ENCODE data around the gene PTS. TPM values are rescaled to one million over a fixed set of nuclear protein-coding genes. Genes with fewer than 3 reads are reported as not detected.

The PTS gene

GRCh38 chr11:112280268-112281126 is 54.3 kb downstream of the PTS start:
- Histone ChIP-seq H3K27ac (replicated peaks; ENCODE audit: low read length) (no peak overlapping the region), H3K4ac (ENCODE audit: low read length) (no peak overlapping the region), H3K27me3 (ENCODE audit: control insufficient read depth in 3 of 3, insufficient read depth in 3 of 3, low read depth in 1 of 3, low read length in 3 of 3) (no peaks in the 10 kb centered on the region)

GRCh38 chr11:112281726-112282125 is 55.5 kb downstream of the PTS start:
- no peak overlapping the region for H3K23ac ChIP-seq (ENCODE audit: low read depth, low read length, poor library complexity)
- H3K14ac ChIP-seq (ENCODE audit: low read length) = peak overlapping the region; percentile 32
- no peak for DNase-seq (ENCODE audit: low spot score)
- H3K18ac ChIP-seq (ENCODE audit: low read length) = no peak overlapping the region
- H3K9me3 ChIP-seq (replicated peaks in 1 of 2; ENCODE audit: control insufficient read depth in 2 of 2, insufficient read depth in 1 of 2, low read depth in 1 of 2, low read length in 2 of 2) = no peaks in the 10 kb centered on the region
- WGBS, 2 donors (ENCODE audit: extremely low coverage in 2 of 2, insufficient read length in 2 of 2, insufficient replicate concordance in 1 of 2) = no CpG with 5 or more reads among the region's 4 CpGs
- no peak overlapping the region for H2AFZ ChIP-seq (ENCODE audit: low read length)
- peak overlapping the region; percentile 63 for H3K9ac ChIP-seq (ENCODE audit: low read depth, low read length, poor library complexity)
- H3K4me3 ChIP-seq (ENCODE audit: low read length in 2 of 2) = no peak overlapping the region
- H4K8ac ChIP-seq (ENCODE audit: low read depth, low read length) = no peak overlapping the region
- H3K27ac ChIP-seq (replicated peaks; ENCODE audit: low read length) = no peak overlapping the region
- H2BK5ac ChIP-seq (ENCODE audit: low read length) = no peak overlapping the region
- no peaks in the 10 kb centered on the region for H3K36me3 ChIP-seq (replicated peaks in 1 of 2; ENCODE audit: control insufficient read depth in 2 of 2, insufficient read depth in 2 of 2, low read length in 2 of 2)
- H3K4ac ChIP-seq (ENCODE audit: low read length) = no peak overlapping the region
- no peak overlapping the region for H2BK12ac ChIP-seq (ENCODE audit: low read length)
- no peak overlapping the region for H2BK15ac ChIP-seq (ENCODE audit: low read length)
- H3K4me2 ChIP-seq (ENCODE audit: insufficient read depth, low read length, poor library complexity, severe bottlenecking) = no peak overlapping the region
- H3K4me1 ChIP-seq (ENCODE audit: control insufficient read depth in 2 of 2, insufficient read depth in 1 of 2, low read depth in 1 of 2, low read length in 2 of 2) = peaks cover 0 to 3% of the 10 kb centered on the region in 2 donors
- H2AK5ac ChIP-seq (ENCODE audit: low read depth, low read length) = no peak overlapping the region
- no peak overlapping the region for H2BK120ac ChIP-seq (ENCODE audit: low read depth, low read length)
- H4K91ac ChIP-seq (ENCODE audit: low read depth, low read length, poor library complexity) = no peak overlapping the region
- peaks cover 0 to 7% (median 0%) of the 10 kb centered on the region in 3 experiments for H3K27me3 ChIP-seq (ENCODE audit: control insufficient read depth in 3 of 3, insufficient read depth in 3 of 3, low read depth in 1 of 3, low read length in 3 of 3)
- no peaks in the 10 kb centered on the region for H3K79me1 ChIP-seq (ENCODE audit: low read depth, low read length)

More at GRCh38 chr11:112280268-112281126, 54.3 kb downstream of the PTS start:
- Histone ChIP-seq H3K4me3 (ENCODE audit: low read length in 2 of 2) (peak overlapping the region; percentile 9 to 18), H3K14ac (ENCODE audit: low read length) (no peak overlapping the region), H2AFZ (ENCODE audit: low read length) (peak overlapping the region; percentile 90), H2BK5ac (ENCODE audit: low read length) (no peak overlapping the region), H3K36me3 (replicated peaks in 1 of 2; ENCODE audit: control insufficient read depth in 2 of 2, insufficient read depth in 2 of 2, low read length in 2 of 2) (no peaks in the 10 kb centered on the region), H2BK15ac (ENCODE audit: low read length) (no peak overlapping the region), H2BK12ac (ENCODE audit: low read length) (no peak overlapping the region), H3K79me1 (ENCODE audit: low read depth, low read length) (no peaks in the 10 kb centered on the region), H4K8ac (ENCODE audit: low read depth, low read length) (no peak overlapping the region), H3K9ac (ENCODE audit: low read depth, low read length, poor library complexity) (no peak overlapping the region), H2BK120ac (ENCODE audit: low read depth, low read length) (no peak overlapping the region), H3K9me3 (replicated peaks in 1 of 2; ENCODE audit: control insufficient read depth in 2 of 2, insufficient read depth in 1 of 2, low read depth in 1 of 2, low read length in 2 of 2) (no peaks in the 10 kb centered on the region), H3K4me1 (ENCODE audit: control insufficient read depth in 2 of 2, insufficient read depth in 1 of 2, low read depth in 1 of 2, low read length in 2 of 2) (peaks cover 0 to 3% of the 10 kb centered on the region in 2 donors), H3K18ac (ENCODE audit: low read length) (peak overlapping the region; percentile 24), H4K91ac (ENCODE audit: low read depth, low read length, poor library complexity) (no peak overlapping the region), H3K23ac (ENCODE audit: low read depth, low read length, poor library complexity) (no peak overlapping the region), H2AK5ac (ENCODE audit: low read depth, low read length) (no peak overlapping the region), H3K4me2 (ENCODE audit: insufficient read depth, low read length, poor library complexity, severe bottlenecking) (peak overlapping the region; percentile 52)
- WGBS, 2 donors (ENCODE audit: extremely low coverage in 2 of 2, insufficient read length in 2 of 2, insufficient replicate concordance in 1 of 2) = no CpG with 5 or more reads among the region's 18 CpGs
- DNase-seq (ENCODE audit: low spot score) = peak; percentile 66

Small RNA genes within 50 kb of the gene (small RNA-seq; reads per million reads assigned to genes)
- gene MRPS36P4 (ENCODE audit: insufficient read depth) = not detected

Data from neuronal stem cell (in vitro differentiated cells).